ENCODE measurements around the gene ARHGAP6.

DNA sequence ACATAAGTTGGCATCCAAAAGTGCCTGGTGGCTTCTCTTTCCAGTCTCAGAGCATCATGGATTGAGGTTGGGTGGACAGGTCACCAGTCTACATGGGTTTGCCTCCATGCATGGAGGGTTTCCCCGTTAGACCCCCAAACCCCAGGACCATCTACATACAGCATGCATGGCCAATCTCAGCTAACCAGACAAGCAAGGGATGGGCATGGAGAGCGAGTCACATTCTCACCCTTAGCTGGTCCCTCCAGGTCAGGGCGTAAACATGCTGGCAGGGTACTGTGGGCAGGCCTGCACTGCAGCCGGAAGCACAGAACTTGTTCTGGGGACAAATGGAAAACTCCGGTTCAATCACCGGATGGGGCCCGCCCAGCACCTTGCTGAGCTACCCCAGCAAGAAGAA is 517.3 kb downstream of the ARHGAP6 start:
- TF ChIP-seq CTCF (IDR thresholded peaks at IDR 0.05) (no peak), EZH2phosphoT487 (IDR thresholded peaks at IDR 0.05) (no peak)

All from neural progenitor cell (in vitro differentiated cells).